22Rv1 (cell line): ENCODE measurements around the gene ZNF443.
A peak's percentile ranks its signal among the peaks of the same experiment; 100 is the strongest.
"Not testable (repeated sequence)": the region's sequence is repeated elsewhere in the genome, so short reads cannot be mapped to it uniquely, and the experiment has no call there.

Experiments used
- H3K27ac ChIP-seq: fragments of 450-650 bp; 2 replicates; pipeline ENCODE4 v1.5.1; 2017
- CTCF ChIP-seq: fragments of 450-650 bp; IDR thresholded peaks from 2 replicates; pipeline ENCODE4 v1.5.1; 2017; ENCODE audit warnings: mild to moderate bottlenecking
- ZFX ChIP-seq: fragments of 450-650 bp; IDR thresholded peaks from 2 replicates; pipeline ENCODE4 v1.6.1; 2017; ENCODE audit warnings: antibody characterized with exemption, borderline replicate concordance

ZNF443 gene

GRCh38 chr19:12440541-12441316 is at the start of gene ZNF443:
Gene ZNF443, minus strand, starts transcription at chr19:12441021. Its CDS starts 107 bp downstream, at chr19:12440914.
- peak within 1 kb of the TSS; percentile 84 for H3K27ac ChIP-seq
- TF ChIP-seq ZFX: no peak
- no peak for TF ChIP-seq CTCF

DNA sequence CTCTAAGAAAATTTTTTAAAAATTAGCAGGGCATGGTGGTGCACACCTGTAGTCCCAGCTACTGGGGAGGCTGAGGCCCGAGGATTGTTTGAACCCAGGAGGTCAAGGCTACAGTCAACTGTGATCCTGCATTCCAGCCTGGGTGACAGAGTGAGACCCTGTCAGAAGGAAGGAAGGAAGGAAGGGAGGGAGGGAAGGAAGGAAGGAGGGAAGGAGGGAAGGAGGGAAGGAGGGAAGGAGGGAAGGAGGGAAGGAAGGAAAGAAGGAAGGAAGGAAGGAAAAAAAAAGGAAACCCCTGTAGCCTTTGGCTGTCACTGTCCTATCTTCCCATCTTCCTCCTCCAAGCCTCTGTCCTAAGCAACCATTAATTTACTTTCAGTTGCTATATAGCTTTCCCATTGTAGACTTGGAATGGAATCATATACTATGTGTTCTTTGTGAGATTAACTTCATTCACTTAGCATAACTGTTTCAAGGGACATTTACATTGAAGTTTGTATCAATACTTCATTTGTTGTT is 45.5 kb upstream of the ZNF443 start:
- H3K27ac ChIP-seq: not testable (repeated sequence)

GRCh38 chr19:12485571-12485970 is 44.8 kb upstream of the ZNF443 start:
- TF ChIP-seq ZFX: no peak
- no peak for TF ChIP-seq CTCF
- no peak overlapping the region for H3K27ac ChIP-seq

DNA sequence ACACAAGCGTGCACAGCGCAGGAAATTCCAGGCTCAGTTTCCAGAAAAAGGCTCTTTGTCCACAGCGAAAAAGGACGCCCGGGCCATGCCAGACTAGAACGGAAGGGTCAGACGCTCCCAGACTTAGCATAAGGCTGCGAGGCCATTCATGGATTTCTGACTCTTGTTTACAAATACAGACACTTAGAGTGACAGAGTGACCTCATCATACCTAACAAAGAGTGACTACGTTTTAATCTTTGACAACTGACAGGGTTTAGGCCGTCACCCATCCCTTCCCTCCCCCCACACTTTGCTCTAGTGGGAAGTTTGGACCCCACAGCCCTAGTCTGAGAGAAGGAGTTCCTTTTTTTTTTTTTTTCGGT is 44.2 kb upstream of the ZNF443 start:
- 0 out of 2 replicates have a peak overlapping the region, but pooled peaks have one; percentile 13 for H3K27ac ChIP-seq
- TF ChIP-seq ZFX (no peak), CTCF (no peak)

DNA sequence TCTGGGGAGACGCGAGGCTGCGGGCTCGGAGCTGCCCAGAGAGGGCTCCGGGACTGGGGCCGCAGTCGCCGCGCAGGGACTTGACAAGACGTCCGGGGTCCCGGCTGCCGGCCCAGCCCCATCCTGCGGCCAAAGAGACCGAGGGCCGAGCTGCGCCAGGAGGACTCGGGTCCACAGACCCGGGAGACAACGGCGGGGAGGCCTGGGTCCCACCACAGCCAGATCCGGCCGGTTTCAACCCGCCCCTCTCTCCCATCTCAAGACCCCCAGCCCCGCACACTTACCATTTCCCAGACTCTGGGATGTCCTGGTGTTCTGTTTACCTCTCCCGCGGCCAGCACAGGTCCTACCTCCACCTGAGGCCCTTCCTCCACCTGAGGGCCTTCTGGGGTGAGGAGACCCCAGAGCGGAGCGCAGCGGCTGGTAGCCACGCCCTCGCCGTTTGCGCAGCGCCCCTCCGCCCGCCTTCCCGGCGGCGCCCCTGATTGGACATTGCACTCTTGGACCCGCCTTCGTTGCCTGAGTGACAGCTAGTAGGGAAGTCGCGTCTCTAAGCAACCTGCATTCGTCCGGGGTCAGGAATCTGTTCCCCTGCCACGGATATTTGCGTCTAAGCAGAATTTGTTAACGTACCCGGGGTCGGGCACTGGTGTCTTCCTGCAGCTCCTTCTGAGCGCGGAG is 43.7 kb upstream of the ZNF443 start, which contains the start of gene ZNF709:
ZNF709 (minus strand) TSS at position 446 of the 681 bp plus-strand sequence; CDS start at position 287, 159 bp downstream.
- H3K27ac ChIP-seq: 0 out of 2 replicates have a peak within 1 kb of the TSS, but pooled peaks have one; percentile 13
- TF ChIP-seq ZFX (no peak), CTCF (no peak)

DNA sequence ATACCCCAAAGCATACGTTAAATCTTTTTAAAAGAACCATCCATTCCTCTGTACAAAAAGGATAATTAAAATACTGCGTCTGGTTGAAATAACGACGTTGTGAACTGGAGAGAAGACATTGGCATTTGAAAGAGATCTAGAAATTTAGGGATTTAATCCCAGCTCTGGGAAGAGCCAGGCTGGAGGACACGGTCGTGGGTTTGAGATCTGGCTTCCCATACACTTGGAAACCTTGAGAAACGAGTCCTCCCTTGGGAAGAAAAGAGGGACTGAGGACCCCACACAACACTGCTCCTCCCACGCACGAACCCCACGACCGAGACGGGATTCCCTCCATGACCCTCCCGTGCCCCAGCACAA is 43.2 kb upstream of the ZNF443 start:
- no peak overlapping the region for H3K27ac ChIP-seq
- TF ChIP-seq ZFX (no peak), CTCF (no peak)

DNA sequence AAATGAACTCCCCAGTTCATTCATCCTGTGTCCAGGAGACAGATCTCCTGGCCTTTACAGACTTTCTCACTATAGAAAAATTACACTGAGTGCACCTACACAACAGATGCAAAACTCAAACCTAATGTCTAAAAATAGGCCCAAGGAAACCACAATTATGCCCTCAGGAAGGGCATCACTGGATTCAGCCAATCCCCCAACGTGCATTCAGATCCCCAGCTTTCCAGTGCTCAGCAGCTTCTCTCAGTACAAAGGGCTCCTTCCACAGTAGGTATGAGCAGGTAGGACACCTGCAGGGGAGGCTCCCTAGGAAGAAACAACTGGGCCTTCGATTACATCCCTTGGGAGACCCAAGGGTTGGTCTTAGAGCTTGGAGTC is 41.7 kb upstream of the ZNF443 start:
- TF ChIP-seq CTCF: no peak
- TF ChIP-seq ZFX: no peak
- no peak overlapping the region for H3K27ac ChIP-seq
